Hepatocyte (in vitro differentiated cells): ENCODE measurements around the gene ANO9. TPM values are rescaled to one million over a fixed set of nuclear protein-coding genes. Genes with fewer than 3 reads are reported as not detected.

Experiments used
- DNase-seq: peaks from one replicate; pipeline ENCODE4 v3.0.0-alpha.2; 2016; ENCODE audit warnings: low spot score
- H2AFZ ChIP-seq: fragments of 200-600 bp; sonication (generic); 2 replicates; pipeline ENCODE4 v1.6.0; 2016; ENCODE audit warnings: antibody characterized with exemption, mild to moderate bottlenecking
- H3K27ac ChIP-seq: fragments of 200-600 bp; sonication (generic); 2 replicates; pipeline ENCODE4 v1.5.1; 2016; ENCODE audit warnings: mild to moderate bottlenecking
- H3K27me3 ChIP-seq: fragments of 200-600 bp; sonication (generic); 2 replicates; pipeline ENCODE4 v1.6.1; 2016
- H3K36me3 ChIP-seq: fragments of 200-600 bp; sonication (generic); replicated peaks from 2 replicates; pipeline ENCODE4 v1.5.1; 2016; ENCODE audit warnings: low read depth; ENCODE audit not compliant: insufficient read depth
- H3K4me1 ChIP-seq: fragments of 200-600 bp; sonication (generic); 2 replicates; pipeline ENCODE4 v1.5.1; 2016; ENCODE audit warnings: mild to moderate bottlenecking, moderate library complexity; ENCODE audit not compliant: insufficient read depth
- H3K4me2 ChIP-seq: fragments of 200-600 bp; sonication (generic); 2 replicates; pipeline ENCODE4 v1.6.0; 2016
- H3K4me3 ChIP-seq: fragments of 200-600 bp; sonication (generic); 2 replicates; pipeline ENCODE4 v1.5.1; 2016; ENCODE audit warnings: mild to moderate bottlenecking
- H3K79me2 ChIP-seq: fragments of 200-600 bp; sonication (generic); 2 replicates; pipeline ENCODE4 v1.6.0; 2017; ENCODE audit warnings: mild to moderate bottlenecking
- H3K9me2 ChIP-seq: fragments of 200-600 bp; sonication (generic); replicated peaks from 2 replicates; pipeline ENCODE4 v1.6.0; 2017; ENCODE audit warnings: mild to moderate bottlenecking; ENCODE audit not compliant: insufficient read depth
- H3K9me3 ChIP-seq: fragments of 200-600 bp; sonication (generic); 2 replicates; pipeline ENCODE4 v1.5.1; 2016; ENCODE audit warnings: low read depth, mild to moderate bottlenecking
- H4K20me1 ChIP-seq: fragments of 200-600 bp; sonication (generic); 2 replicates; pipeline ENCODE4 v1.6.0; 2016; ENCODE audit warnings: mild to moderate bottlenecking; ENCODE audit not compliant: insufficient read depth, poor library complexity, severe bottlenecking
- EZH2 ChIP-seq: fragments of 200-600 bp; sonication (generic); IDR thresholded peaks from 2 replicates; pipeline ENCODE4 v1.6.1; 2016; ENCODE audit warnings: antibody characterized with exemption, mild to moderate bottlenecking, borderline replicate concordance
- EZH2phosphoT487 ChIP-seq: fragments of 200-600 bp; sonication (generic); IDR thresholded peaks from one replicate; pipeline ENCODE4 v1.6.1; 2018; ENCODE audit warnings: antibody characterized with exemption, mild to moderate bottlenecking, low read depth, moderate library complexity; ENCODE audit not compliant: unreplicated experiment, severe bottlenecking
- WGBS: methylation state at CpG from one replicate; pipeline ENCODE4 v1.1.6; 2016; ENCODE audit warnings: low lambda C conversion rate; ENCODE audit errors: missing lambda C conversion rate; 5-methylcytosine and 5-hydroxymethylcytosine counted together
- polyA plus RNA-seq: library from polyadenylated mRNA; unstranded; fragments of >200 nt; fragmentation: Nextera tagmentation; extraction: Ambion mirVana; gene quantifications from 2 replicates; pipeline ENCODE4 v1.2.1, GENCODE V29; 2016
- total RNA-seq: library from RNA; depleted of rRNA; stranded (reverse); fragments of >200 nt; gene quantifications from 2 replicates; pipeline ENCODE4 v1.2.3, GENCODE V29; 2014
- TF ChIP-seq, protein P1 (sequence below): fragments of 200-600 bp; sonication (generic); IDR thresholded peaks from 2 replicates; pipeline ENCODE4 v1.5.1; 2016; ENCODE audit warnings: antibody characterized with exemption, mild to moderate bottlenecking; ENCODE audit not compliant: poor library complexity

ANO9 gene
- total and polyA plus RNA-seq, 2 experiments from 2014 or later, result 21.2 to 35.7 TPM

DNA sequence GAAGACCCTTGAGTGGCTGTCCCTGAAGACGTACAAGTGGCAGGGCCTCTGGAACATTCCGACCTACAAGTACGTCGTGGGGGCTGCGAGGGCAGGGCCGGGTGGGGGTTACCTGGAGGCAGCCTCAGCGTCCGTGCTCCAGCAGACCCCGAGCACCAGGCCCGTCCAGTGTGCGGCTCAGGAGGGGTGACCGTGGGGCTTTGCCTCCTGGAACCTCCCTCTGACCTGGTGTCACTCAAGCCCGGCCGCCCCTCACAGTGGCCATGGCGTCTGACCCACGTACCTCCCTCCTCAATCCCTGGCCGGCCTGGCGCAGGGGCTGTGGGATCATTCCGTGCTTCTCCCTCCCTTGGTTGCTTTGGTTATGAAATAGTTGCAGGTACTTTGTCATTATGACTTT lies 46.8 kb upstream of the ANO9 start:
- Histone ChIP-seq H3K4me2 (no peak overlapping the region), H3K9me3 (no peaks in the 10 kb centered on the region), H3K4me1 (no peaks in the 10 kb centered on the region), H4K20me1 (no peaks in the 10 kb centered on the region), H3K4me3 (no peak overlapping the region), H3K27me3 (no peaks in the 10 kb centered on the region), H3K79me2 (no peaks in the 10 kb centered on the region), H3K9me2 (no peaks in the 10 kb centered on the region), H3K36me3 (no peaks in the 10 kb centered on the region), H2AFZ (no peak overlapping the region), H3K27ac (no peak overlapping the region)
- TF ChIP-seq EZH2 (no peak), EZH2phosphoT487 (no peak)
- TF ChIP-seq, protein P1, sequence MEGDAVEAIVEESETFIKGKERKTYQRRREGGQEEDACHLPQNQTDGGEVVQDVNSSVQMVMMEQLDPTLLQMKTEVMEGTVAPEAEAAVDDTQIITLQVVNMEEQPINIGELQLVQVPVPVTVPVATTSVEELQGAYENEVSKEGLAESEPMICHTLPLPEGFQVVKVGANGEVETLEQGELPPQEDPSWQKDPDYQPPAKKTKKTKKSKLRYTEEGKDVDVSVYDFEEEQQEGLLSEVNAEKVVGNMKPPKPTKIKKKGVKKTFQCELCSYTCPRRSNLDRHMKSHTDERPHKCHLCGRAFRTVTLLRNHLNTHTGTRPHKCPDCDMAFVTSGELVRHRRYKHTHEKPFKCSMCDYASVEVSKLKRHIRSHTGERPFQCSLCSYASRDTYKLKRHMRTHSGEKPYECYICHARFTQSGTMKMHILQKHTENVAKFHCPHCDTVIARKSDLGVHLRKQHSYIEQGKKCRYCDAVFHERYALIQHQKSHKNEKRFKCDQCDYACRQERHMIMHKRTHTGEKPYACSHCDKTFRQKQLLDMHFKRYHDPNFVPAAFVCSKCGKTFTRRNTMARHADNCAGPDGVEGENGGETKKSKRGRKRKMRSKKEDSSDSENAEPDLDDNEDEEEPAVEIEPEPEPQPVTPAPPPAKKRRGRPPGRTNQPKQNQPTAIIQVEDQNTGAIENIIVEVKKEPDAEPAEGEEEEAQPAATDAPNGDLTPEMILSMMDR, result no peak
- 95% methylated on average over 18 of the region's 19 CpGs for WGBS
- DNase-seq, result no peak

DNA sequence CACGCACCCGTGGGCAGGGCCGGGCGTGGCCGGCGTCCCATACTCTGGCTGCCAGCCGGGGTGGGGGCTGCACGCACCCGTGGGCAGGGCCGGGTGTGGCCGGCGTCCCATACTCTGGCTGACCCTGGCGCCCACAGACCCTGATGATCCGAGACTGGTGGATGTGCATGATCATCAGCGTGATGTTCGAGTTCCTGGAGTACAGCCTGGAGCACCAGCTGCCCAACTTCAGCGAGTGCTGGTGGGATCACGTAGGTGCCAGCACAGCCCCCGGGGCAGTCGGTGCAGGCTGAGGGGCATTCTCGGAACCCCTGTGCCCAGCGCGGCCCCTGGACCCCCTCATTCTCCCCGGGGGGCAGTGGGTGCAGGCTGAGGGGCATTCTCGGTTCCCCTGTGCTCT lies 46.3 kb upstream of the ANO9 start:
- no peak overlapping the region for H3K4me2 ChIP-seq
- TF ChIP-seq EZH2 (no peak), EZH2phosphoT487 (no peak)
- TF ChIP-seq, protein P1, result no peak
- H3K27me3 ChIP-seq, result no peaks in the 10 kb centered on the region
- no peaks in the 10 kb centered on the region for H3K4me1 ChIP-seq
- H3K9me2 ChIP-seq, result no peaks in the 10 kb centered on the region
- no peak overlapping the region for H3K27ac ChIP-seq
- no peak overlapping the region for H3K4me3 ChIP-seq
- no peaks in the 10 kb centered on the region for H4K20me1 ChIP-seq
- H3K79me2 ChIP-seq, result no peaks in the 10 kb centered on the region
- H3K9me3 ChIP-seq, result no peaks in the 10 kb centered on the region
- WGBS, result 99% methylated on average over 12 of the region's 25 CpGs
- no peak overlapping the region for H2AFZ ChIP-seq
- H3K36me3 ChIP-seq, result no peaks in the 10 kb centered on the region
- DNase-seq, result no peak

DNA sequence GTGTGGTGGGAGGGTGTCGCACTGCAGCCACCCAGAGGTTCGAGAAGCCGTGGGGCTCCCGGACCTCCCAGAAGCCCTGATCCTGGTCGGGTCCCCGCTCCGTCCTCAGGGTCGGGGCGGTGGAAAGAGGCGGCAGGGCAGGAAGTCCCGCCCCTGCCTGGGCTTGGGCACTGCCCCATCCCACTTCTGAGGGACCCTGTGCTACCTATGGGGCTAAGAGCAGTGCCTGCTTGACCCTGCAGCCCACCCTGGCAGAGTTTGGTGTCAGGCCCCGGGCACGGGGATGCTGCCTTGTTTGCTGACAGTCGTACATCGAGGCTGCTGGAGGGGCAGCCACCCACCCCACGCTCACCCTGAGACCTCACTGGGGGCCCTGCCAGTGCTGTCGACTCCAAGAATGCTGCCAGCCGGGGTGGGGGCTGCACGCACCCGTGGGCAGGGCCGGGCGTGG lies 45.8 kb upstream of the ANO9 start:
- H3K36me3 ChIP-seq, result no peaks in the 10 kb centered on the region
- no peaks in the 10 kb centered on the region for H3K4me1 ChIP-seq
- no peaks in the 10 kb centered on the region for H3K27me3 ChIP-seq
- H3K27ac ChIP-seq, result no peak overlapping the region
- H3K9me2 ChIP-seq, result no peaks in the 10 kb centered on the region
- DNase-seq, result no peak
- H4K20me1 ChIP-seq, result no peaks in the 10 kb centered on the region
- no peak overlapping the region for H2AFZ ChIP-seq
- H3K79me2 ChIP-seq, result no peaks in the 10 kb centered on the region
- TF ChIP-seq, protein P1, result no peak
- TF ChIP-seq EZH2phosphoT487, result no peak
- TF ChIP-seq EZH2, result no peak
- H3K9me3 ChIP-seq, result no peaks in the 10 kb centered on the region
- no peak overlapping the region for H3K4me2 ChIP-seq
- H3K4me3 ChIP-seq, result no peak overlapping the region
- 94% methylated on average over 21 of the region's 22 CpGs for WGBS

DNA sequence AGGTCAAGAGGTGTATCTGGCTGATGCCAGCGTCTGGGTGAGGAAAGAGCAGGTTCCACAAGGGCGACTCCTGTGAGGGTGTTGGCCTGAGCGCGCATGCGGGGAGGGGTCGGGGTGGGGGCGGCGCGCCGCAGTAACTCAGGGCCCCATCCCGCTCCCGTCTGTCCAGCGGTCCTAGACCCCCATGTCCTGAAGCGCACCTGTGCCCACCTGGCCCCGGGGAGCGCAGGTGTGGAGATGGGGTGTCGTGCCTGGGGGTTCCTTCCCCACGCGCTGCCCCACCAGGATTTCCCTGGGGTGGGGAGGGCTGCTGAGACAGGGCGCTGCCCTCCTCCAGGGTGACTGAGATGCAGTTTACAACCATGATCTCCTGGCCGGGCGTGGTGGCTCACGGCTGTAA lies 44.4 kb upstream of the ANO9 start:
- TF ChIP-seq EZH2phosphoT487, result no peak
- no peak for TF ChIP-seq EZH2
- TF ChIP-seq, protein P1, result no peak
- H3K4me2 ChIP-seq, result no peak overlapping the region
- DNase-seq, result no peak
- no peaks in the 10 kb centered on the region for H4K20me1 ChIP-seq
- H3K9me2 ChIP-seq, result no peaks in the 10 kb centered on the region
- H3K4me1 ChIP-seq, result no peaks in the 10 kb centered on the region
- no peaks in the 10 kb centered on the region for H3K79me2 ChIP-seq
- H3K27ac ChIP-seq, result no peak overlapping the region
- 96% methylated on average over 14 of the region's 23 CpGs for WGBS
- H3K9me3 ChIP-seq, result no peaks in the 10 kb centered on the region
- H3K36me3 ChIP-seq, result no peaks in the 10 kb centered on the region
- H2AFZ ChIP-seq, result no peak overlapping the region
- H3K4me3 ChIP-seq, result no peak overlapping the region
- no peaks in the 10 kb centered on the region for H3K27me3 ChIP-seq
